Hepatocyte (in vitro differentiated cells): ENCODE data around the gene IGFL1.

Source experiments
- EZH2 ChIP-seq: fragments of 200-600 bp; sonication (generic); IDR thresholded peaks from 2 replicates; pipeline ENCODE4 v1.6.1; 2016; ENCODE audit warnings: antibody characterized with exemption, mild to moderate bottlenecking, borderline replicate concordance
- TF ChIP-seq, protein P1 (sequence below): fragments of 200-600 bp; sonication (generic); IDR thresholded peaks from 2 replicates; pipeline ENCODE4 v1.5.1; 2016; ENCODE audit warnings: antibody characterized with exemption, mild to moderate bottlenecking; ENCODE audit not compliant: poor library complexity

DNA sequence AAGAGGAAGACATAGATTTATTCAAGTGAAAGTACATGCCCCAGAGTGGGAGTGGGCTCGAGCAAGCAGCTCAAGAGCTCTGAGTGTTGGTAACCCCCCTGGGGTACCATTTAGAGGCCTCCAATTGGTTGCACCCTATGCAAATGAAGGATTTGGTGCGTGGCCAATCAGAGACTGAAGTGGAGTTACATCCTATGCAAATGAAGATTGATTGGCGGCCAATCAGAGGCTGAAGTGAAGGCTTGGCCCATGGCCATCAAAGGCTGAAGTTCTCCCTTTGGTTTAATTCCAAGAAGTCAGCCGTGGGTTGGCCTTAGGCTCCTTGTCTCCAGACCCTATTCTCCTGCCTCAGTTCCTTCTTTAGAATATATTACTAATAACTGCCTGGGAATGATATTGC lies 12.9 kb upstream of the IGFL1 start:
- TF ChIP-seq, protein P1, sequence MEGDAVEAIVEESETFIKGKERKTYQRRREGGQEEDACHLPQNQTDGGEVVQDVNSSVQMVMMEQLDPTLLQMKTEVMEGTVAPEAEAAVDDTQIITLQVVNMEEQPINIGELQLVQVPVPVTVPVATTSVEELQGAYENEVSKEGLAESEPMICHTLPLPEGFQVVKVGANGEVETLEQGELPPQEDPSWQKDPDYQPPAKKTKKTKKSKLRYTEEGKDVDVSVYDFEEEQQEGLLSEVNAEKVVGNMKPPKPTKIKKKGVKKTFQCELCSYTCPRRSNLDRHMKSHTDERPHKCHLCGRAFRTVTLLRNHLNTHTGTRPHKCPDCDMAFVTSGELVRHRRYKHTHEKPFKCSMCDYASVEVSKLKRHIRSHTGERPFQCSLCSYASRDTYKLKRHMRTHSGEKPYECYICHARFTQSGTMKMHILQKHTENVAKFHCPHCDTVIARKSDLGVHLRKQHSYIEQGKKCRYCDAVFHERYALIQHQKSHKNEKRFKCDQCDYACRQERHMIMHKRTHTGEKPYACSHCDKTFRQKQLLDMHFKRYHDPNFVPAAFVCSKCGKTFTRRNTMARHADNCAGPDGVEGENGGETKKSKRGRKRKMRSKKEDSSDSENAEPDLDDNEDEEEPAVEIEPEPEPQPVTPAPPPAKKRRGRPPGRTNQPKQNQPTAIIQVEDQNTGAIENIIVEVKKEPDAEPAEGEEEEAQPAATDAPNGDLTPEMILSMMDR = no peak
- TF ChIP-seq EZH2 = no peak
